HepG2 (cell line): ENCODE results near the gene EMILIN3. TPM values are rescaled to one million over a fixed set of nuclear protein-coding genes. Genes with fewer than 3 reads are reported as not detected.

Experiments
- ATAC-seq: fragments of 200-7000 bp; cut with Tn5 transposase; 3 replicates; pipeline ENCODE4 v1.9.1; 2020; ENCODE audit warnings: mild to moderate bottlenecking, moderate library complexity
- BruUV-seq: library from RNA; stranded (reverse); fragments of 400-500 nt; replicated peaks from 2 replicates; lab custom pipeline; 2021; lab: Mats Ljungman, UMichigan
- CTCF ChIA-PET: fragments of 300-600 bp; formaldehyde crosslinking; extraction: SDS; loops from one replicate; lab custom pipeline; 2021; ENCODE audit warnings: low total read pairs, inconsistent platforms, low intra/inter-chr PET ratio; lab: Yijun Ruan, JAX
- POLR2A ChIA-PET: fragments of 350-600 bp; sonication (Branson Sonifier 250); formaldehyde crosslinking; loops from one replicate; lab custom pipeline; 2020; ENCODE audit warnings: antibody characterized with exemption, inconsistent platforms; lab: Yijun Ruan, JAX
- DNase-seq: peaks from one replicate; pipeline ENCODE4 v3.0.0-alpha.2; 2015; ENCODE audit warnings: low spot score
- FAIRE-seq: peaks from 3 replicates; lab custom pipeline; 2011; peaks lifted over from hg19 to GRCh38; lab: Jason Lieb, UNC
- H2AFZ ChIP-seq: one replicate; pipeline ENCODE4 v1.6.1; 2011; ENCODE audit warnings: low read length, inconsistent platforms
- H3K27ac ChIP-seq: fragments of 300-600 bp; 3 replicates; pipeline ENCODE4 v1.8.0; 2011; ENCODE audit warnings: mixed run types, mild to moderate bottlenecking, mixed read lengths, low read length, inconsistent platforms; ENCODE audit not compliant: insufficient read depth; ENCODE audit errors: extremely low read length
- H3K27me3 ChIP-seq, 2 experiments: fragments of 200-600 bp in 1 of 2; 2 replicates in 1 of 2; 3 replicates in 1 of 2; pipeline versions ENCODE4 v1.6.0 to v1.8.0; 2011; ENCODE audit warnings: low read length in 2 of 2, mild to moderate bottlenecking in 2 of 2, moderate library complexity in 2 of 2, inconsistent platforms in 1 of 2; ENCODE audit not compliant: insufficient read depth in 2 of 2, control insufficient read depth in 1 of 2
- H3K36me3 ChIP-seq, 2 experiments: fragments of 200-600 bp in 1 of 2; replicated peaks in 1 of 2; 2 replicates in 1 of 2; 3 replicates in 1 of 2; pipeline versions ENCODE4 v1.5.1 to v1.8.0; 2011; ENCODE audit warnings: low read length in 2 of 2, inconsistent platforms in 1 of 2; ENCODE audit not compliant: insufficient read depth in 2 of 2, control insufficient read depth in 1 of 2
- H3K4me1 ChIP-seq: 2 replicates; pipeline ENCODE4 v1.5.1; 2012; ENCODE audit warnings: low read length, inconsistent platforms; ENCODE audit not compliant: insufficient read depth
- H3K4me2 ChIP-seq: 2 replicates; pipeline ENCODE4 v1.6.0; 2011; ENCODE audit warnings: low read depth, low read length, inconsistent platforms
- H3K4me3 ChIP-seq, 3 experiments: fragments of 200-600 bp in 1 of 3; sonication (generic), shearing (Covaris generic) in 1 of 3; replicated peaks in 1 of 3; 2 replicates each; pipeline ENCODE4 v1.5.1; 2011 to 2016; ENCODE audit warnings: low read length in 3 of 3, inconsistent platforms in 2 of 3, low read depth in 2 of 3, mild to moderate bottlenecking in 2 of 3, control low read depth in 1 of 3, mixed read lengths in 1 of 3; ENCODE audit not compliant: insufficient read depth in 1 of 3
- H3K79me2 ChIP-seq: one replicate; pipeline ENCODE4 v1.6.1; 2011; ENCODE audit warnings: low read length, inconsistent platforms; ENCODE audit not compliant: insufficient read depth
- H3K9ac ChIP-seq: 2 replicates; pipeline ENCODE4 v1.6.0; 2011; ENCODE audit warnings: mild to moderate bottlenecking, low read depth, low read length, inconsistent platforms; ENCODE audit not compliant: insufficient read depth
- H3K9me3 ChIP-seq: 2 replicates; pipeline ENCODE4 v1.5.1; 2012; ENCODE audit warnings: mild to moderate bottlenecking, low read length
- H4K20me1 ChIP-seq: 2 replicates; pipeline ENCODE4 v1.6.0; 2011; ENCODE audit warnings: inconsistent platforms, mild to moderate bottlenecking, low read length, moderate library complexity; ENCODE audit not compliant: insufficient read depth
- MTERF4 ChIP-seq: sonication (generic); formaldehyde crosslinking; IDR thresholded peaks from 2 replicates; pipeline ENCODE4 v1.8.0; 2023; ENCODE audit warnings: mild to moderate bottlenecking, missing genetic modification reagents
- ZNF225 ChIP-seq: sonication (generic); formaldehyde crosslinking; IDR thresholded peaks from 2 replicates; pipeline ENCODE4 v1.4.0; 2020; ENCODE audit warnings: mild to moderate bottlenecking, missing genetic modification reagents
- ZNF24 ChIP-seq: fragments of 450-650 bp; IDR thresholded peaks from 2 replicates; pipeline ENCODE4 v1.6.1; 2017; ENCODE audit warnings: antibody characterized with exemption, mild to moderate bottlenecking
- ZNF496 ChIP-seq: sonication (generic); formaldehyde crosslinking; IDR thresholded peaks from 2 replicates; pipeline ENCODE4 v1.8.1; 2023; ENCODE audit warnings: mild to moderate bottlenecking, moderate library complexity, missing genetic modification reagents; ENCODE audit not compliant: insufficient replicate concordance
- ZNF724P ChIP-seq: sonication (generic); formaldehyde crosslinking; IDR thresholded peaks from 2 replicates; pipeline ENCODE4 v1.8.0; 2022; ENCODE audit warnings: missing genetic modification reagents, borderline replicate concordance
- ZNF790 ChIP-seq: sonication (generic); formaldehyde crosslinking; IDR thresholded peaks from 2 replicates; pipeline ENCODE4 v1.8.0; 2022; ENCODE audit warnings: missing genetic modification reagents, mild to moderate bottlenecking, borderline replicate concordance
- ZNF792 ChIP-seq: IDR thresholded peaks from 2 replicates; pipeline ENCODE4 v1.6.1; 2016
- ZZZ3 ChIP-seq: sonication (generic); formaldehyde crosslinking; IDR thresholded peaks from 2 replicates; pipeline ENCODE4 v1.4.0; 2020; ENCODE audit warnings: missing genetic modification reagents, mild to moderate bottlenecking, borderline replicate concordance
- WGBS: methylation state at CpG from one replicate; pipeline ENCODE4 v1.1.6; 2017; ENCODE audit warnings: low lambda C conversion rate; 5-methylcytosine and 5-hydroxymethylcytosine counted together
- in situ Hi-C: cut with HindIII; loops from 2 replicates; pipeline ENCODE4 v1.10.0; 2017; ENCODE audit warnings: low pct_unique_long_range_greater_than_20kb; ENCODE audit not compliant: extremely low pct_ligation_motif_present
- intact Hi-C: fragments of 100-400 bp; cut with micrococcal nuclease; formaldehyde crosslinking; loops from one replicate; pipeline ENCODE4 v1.10.0; 2022; ENCODE audit not compliant: unreplicated experiment
- polyA plus RNA-seq, 8 experiments: library from polyadenylated mRNA; depleted of rRNA in 3 of 8; stranded (reverse) in 7 of 8; unstranded in 1 of 8; fragments of >200 nt; fragmentation: Illumina TruSeq in 4 of 8; extraction: Trizol in 4 of 8; gene quantifications; 2 replicates each; pipeline versions ENCODE4 v1.2.1 to v1.2.3, GENCODE V29; 2011 to 2016; ENCODE audit warnings: low read depth in 4 of 8, missing spikeins in 1 of 8, mixed read lengths in 1 of 8; ENCODE audit not compliant: insufficient read depth in 1 of 8
- total RNA-seq, 5 experiments: library from RNA; depleted of rRNA; stranded (reverse); fragments of >200 nt; fragmentation: Illumina TruSeq; extraction: Trizol; gene quantifications; 2 replicates each; pipeline ENCODE4 v1.2.3, GENCODE V29; 2016; ENCODE audit warnings: low read depth in 1 of 5

EMILIN3 gene
- total and polyA plus RNA-seq, 2 of the 13 experiments (the other 11 are each of a cell fraction or from before 2014, with no cell fraction given) = 0.25 to 0.29 TPM

GRCh38 chr20:41334443-41335421, 31.9 kb downstream of the EMILIN3 start:
- Histone ChIP-seq H4K20me1 (no peaks in the 10 kb centered on the region), H3K9ac (no peak overlapping the region), H3K79me2 (no peaks in the 10 kb centered on the region), H3K4me2 (no peak overlapping the region), H3K27me3 (peaks cover 7 to 46% of the 10 kb centered on the region in 2 experiments), H2AFZ (no peak overlapping the region), H3K4me3 (no peak overlapping the region), H3K4me1 (peaks cover 12% of the 10 kb centered on the region), H3K27ac (no peak overlapping the region), H3K9me3 (no peaks in the 10 kb centered on the region), H3K36me3 (no peaks in the 10 kb centered on the region)
- TF ChIP-seq ZNF225 (CRISPR knock-in tag) (peak; percentile 64; the same call in 1 of the 2 replicates), ZNF792 (CRISPR knock-in tag) (no peak), ZNF24 (no peak)
- in situ Hi-C loops = loop anchor here (10.0 kb wide), 2 partner anchors 90 to 200 kb away; partner anchors contain the start of gene PLCG1
- ChIA-PET POLR2A (no interaction called here), CTCF (no interaction called here)
- BruUV-seq = no TSS peak
- DNase-seq = no peak
- ATAC-seq = peak; percentile 8; the same call in 1 of the 3 replicates
- 36% methylated on average over 13 of the region's 15 CpGs for WGBS
- intact Hi-C loops = no loop called here
- no peak for FAIRE-seq

- TF ChIP-seq ZNF724P (CRISPR knock-in tag) = no peak
- TF ChIP-seq ZNF790 (CRISPR knock-in tag) = 0 out of 2 replicates have a peak, but pooled peaks have one; percentile 40
- no peak for TF ChIP-seq ZZZ3 (CRISPR knock-in tag)
- 0 out of 2 replicates have a peak, but pooled peaks have one; percentile 27 for TF ChIP-seq MTERF4 (CRISPR knock-in tag)
- no peak for TF ChIP-seq ZNF496 (CRISPR knock-in tag)
- Histone ChIP-seq H3K4me3 (no peak overlapping the region), H3K4me2 (no peak overlapping the region), H3K36me3 (no peaks in the 10 kb centered on the region), H2AFZ (no peak overlapping the region), H3K79me2 (no peaks in the 10 kb centered on the region), H3K4me1 (peaks cover 14% of the 10 kb centered on the region), H3K27me3 (peaks cover 7 to 43% of the 10 kb centered on the region in 2 experiments), H3K27ac (no peak overlapping the region), H3K9ac (no peak overlapping the region), H4K20me1 (no peaks in the 10 kb centered on the region), H3K9me3 (no peaks in the 10 kb centered on the region)
- FAIRE-seq (peak; percentile 15), DNase-seq (no peak), ATAC-seq (no peak)
- in situ Hi-C loops (loop anchor here (10.0 kb wide), 2 partner anchors 89 to 199 kb away; partner anchors contain the start of gene PLCG1), intact Hi-C loops (no loop called here)
- no TSS peak for BruUV-seq
- POLR2A ChIA-PET = no interaction called here
- CTCF ChIA-PET = no interaction called here
- WGBS = 57% methylated on average over 2 of the region's 2 CpGs
Observed at GRCh38 chr20:41334036-41334435, 32.6 kb downstream of the EMILIN3 start.
